Neural progenitor cell (in vitro differentiated cells): ENCODE data around the gene ZMAT5. TPM values are rescaled to one million over a fixed set of nuclear protein-coding genes. Genes with fewer than 3 reads are reported as not detected.

ENCODE experiments used
- DNase-seq: peaks from one replicate; pipeline ENCODE4 v3.0.0-alpha.2; 2016; ENCODE audit warnings: low spot score
- H2AFZ ChIP-seq: fragments of 200-600 bp; sonication (generic); replicated peaks from 2 replicates; pipeline ENCODE4 v1.6.1; 2016; ENCODE audit warnings: antibody characterized with exemption
- H3F3A ChIP-seq: fragments of 200-600 bp; sonication (generic); 2 replicates; pipeline ENCODE4 v1.6.1; 2016; ENCODE audit warnings: antibody characterized with exemption, low read depth
- H3K27ac ChIP-seq: fragments of 200-600 bp; sonication (generic); 2 replicates; pipeline ENCODE4 v1.5.1; 2016; ENCODE audit warnings: mild to moderate bottlenecking
- H3K27me3 ChIP-seq: fragments of 200-600 bp; sonication (generic); 2 replicates; pipeline ENCODE4 v1.6.1; 2016; ENCODE audit warnings: mild to moderate bottlenecking, moderate library complexity
- H3K36me3 ChIP-seq: fragments of 200-600 bp; sonication (generic); 2 replicates; pipeline ENCODE4 v1.5.1; 2016
- H3K4me1 ChIP-seq: fragments of 200-600 bp; sonication (generic); 2 replicates; pipeline ENCODE4 v1.6.1; 2016; ENCODE audit warnings: mixed run types
- H3K4me2 ChIP-seq: fragments of 200-600 bp; sonication (generic); 2 replicates; pipeline ENCODE4 v1.6.1; 2016
- H3K4me3 ChIP-seq: fragments of 200-600 bp; sonication (generic); 2 replicates; pipeline ENCODE4 v1.5.1; 2016
- H3K79me2 ChIP-seq: fragments of 200-600 bp; sonication (generic); 2 replicates; pipeline ENCODE4 v1.6.1; 2016; ENCODE audit warnings: low read depth
- H3K9ac ChIP-seq: fragments of 200-600 bp; sonication (generic); 2 replicates; pipeline ENCODE4 v1.6.1; 2016
- H3K9me3 ChIP-seq: fragments of 200-600 bp; sonication (generic); 2 replicates; pipeline ENCODE4 v1.5.1; 2016; ENCODE audit warnings: low read depth
- H4K20me1 ChIP-seq: fragments of 200-600 bp; sonication (generic); 2 replicates; pipeline ENCODE4 v1.6.1; 2016; ENCODE audit warnings: low read depth
- H3K27ac Mint-ChIP-seq: 3 replicates; pipeline ENCODE4 v1.8.0; 2021; ENCODE audit warnings: mixed read lengths
- H3K27me3 Mint-ChIP-seq: 2 replicates; pipeline ENCODE4 v1.8.0; 2022; ENCODE audit warnings: low read depth, mild to moderate bottlenecking, inconsistent platforms, moderate library complexity, mixed read lengths; ENCODE audit not compliant: insufficient read depth
- H3K36me3 Mint-ChIP-seq: 3 replicates; pipeline ENCODE4 v1.8.0; 2021; ENCODE audit warnings: mixed read lengths
- H3K4me1 Mint-ChIP-seq: 3 replicates; pipeline ENCODE4 v1.8.0; 2021; ENCODE audit warnings: mixed read lengths
- H3K4me3 Mint-ChIP-seq: 3 replicates; pipeline ENCODE4 v1.8.0; 2021; ENCODE audit warnings: mild to moderate bottlenecking, moderate library complexity, mixed read lengths
- H3K9me3 Mint-ChIP-seq: 3 replicates; pipeline ENCODE4 v1.8.0; 2020; ENCODE audit warnings: mixed read lengths
- CTCF ChIP-seq: fragments of 200-600 bp; sonication (generic); IDR thresholded peaks from 2 replicates; pipeline ENCODE4 v1.5.1; 2017; ENCODE audit warnings: antibody characterized with exemption, mild to moderate bottlenecking
- EZH2 ChIP-seq: fragments of 200-600 bp; sonication (generic); IDR thresholded peaks from 2 replicates; pipeline ENCODE4 v1.6.1; 2017; ENCODE audit warnings: antibody characterized with exemption, mild to moderate bottlenecking, moderate library complexity
- EZH2phosphoT487 ChIP-seq: fragments of 200-600 bp; sonication (generic); IDR thresholded peaks from 2 replicates; pipeline ENCODE4 v1.6.1; 2017; ENCODE audit warnings: antibody characterized with exemption
- total RNA-seq: library from RNA; depleted of rRNA; stranded (reverse); fragments of >200 nt; gene quantifications from 2 replicates; pipeline ENCODE4 v1.2.3, GENCODE V29; 2015; ENCODE audit warnings: low replicate concordance

ZMAT5 gene
- total RNA-seq, 1 donor from 2014 or later: 20.8 TPM

GRCh38 chr22:29772170-29772641 lies 5.4 kb upstream of the ZMAT5 start:
- Histone ChIP-seq H3F3A (peaks cover 9% of the 10 kb centered on the region), H3K9ac (no peak overlapping the region), H4K20me1 (peaks cover 4% of the 10 kb centered on the region), H3K4me1 (peaks cover 6% of the 10 kb centered on the region), H3K36me3 (no peaks in the 10 kb centered on the region), H2AFZ (no peak overlapping the region), H3K9me3 (no peaks in the 10 kb centered on the region), H3K27ac (no peak overlapping the region), H3K4me2 (no peak overlapping the region), H3K79me2 (peaks cover 21% of the 10 kb centered on the region), H3K27me3 (no peaks in the 10 kb centered on the region), H3K4me3 (no peak overlapping the region)
- Mint-ChIP-seq H3K27ac (no peak overlapping the region), H3K36me3 (peaks cover 10% of the 10 kb centered on the region), H3K4me1 (peaks cover 16% of the 10 kb centered on the region), H3K27me3 (peaks cover 3% of the 10 kb centered on the region), H3K4me3 (no peak overlapping the region), H3K9me3 (no peaks in the 10 kb centered on the region)
- peak; percentile 49 for TF ChIP-seq CTCF
- TF ChIP-seq EZH2: no peak
- TF ChIP-seq EZH2phosphoT487: no peak
- peak; percentile 37 for DNase-seq

GRCh38 chr22:29769723-29770321 lies 3.0 kb upstream of the ZMAT5 start:
- Histone ChIP-seq H3K4me1 (peaks cover 6% of the 10 kb centered on the region), H3K9ac (no peak overlapping the region), H3F3A (peaks cover 15% of the 10 kb centered on the region), H4K20me1 (peaks cover 4% of the 10 kb centered on the region), H3K4me3 (no peak overlapping the region), H3K9me3 (no peaks in the 10 kb centered on the region), H3K27me3 (no peaks in the 10 kb centered on the region), H3K36me3 (no peaks in the 10 kb centered on the region), H3K27ac (no peak overlapping the region), H3K79me2 (peaks cover 31% of the 10 kb centered on the region), H3K4me2 (no peak overlapping the region), H2AFZ (no peak overlapping the region)
- TF ChIP-seq EZH2: no peak
- TF ChIP-seq EZH2phosphoT487: no peak
- no peak for TF ChIP-seq CTCF
- Mint-ChIP-seq H3K27me3 (peaks cover 9% of the 10 kb centered on the region), H3K9me3 (no peaks in the 10 kb centered on the region), H3K4me3 (peak overlapping the region; percentile 25), H3K4me1 (peaks cover 25% of the 10 kb centered on the region), H3K27ac (no peak overlapping the region), H3K36me3 (peaks cover 11% of the 10 kb centered on the region)
- DNase-seq: no peak

GRCh38 chr22:29768052-29768693 lies 1.4 kb upstream of the ZMAT5 start:
- no peaks in the 10 kb centered on the region for H3K36me3 ChIP-seq
- peak overlapping the region; percentile 85 for H3K9ac ChIP-seq
- TF ChIP-seq CTCF: no peak
- peaks cover 31% of the 10 kb centered on the region for H3K79me2 ChIP-seq
- no peaks in the 10 kb centered on the region for H3K9me3 ChIP-seq
- Mint-ChIP-seq H3K27me3 (peaks cover 9% of the 10 kb centered on the region), H3K36me3 (peaks cover 11% of the 10 kb centered on the region), H3K4me1 (peaks cover 25% of the 10 kb centered on the region), H3K27ac (no peak overlapping the region), H3K9me3 (no peaks in the 10 kb centered on the region), H3K4me3 (peak overlapping the region; percentile 100)
- DNase-seq: no peak
- H3K4me3 ChIP-seq: peak overlapping the region; percentile 76
- H3K27me3 ChIP-seq: no peaks in the 10 kb centered on the region
- peaks cover 12% of the 10 kb centered on the region for H3F3A ChIP-seq
- H3K27ac ChIP-seq: no peak overlapping the region
- no peak overlapping the region for H2AFZ ChIP-seq
- H3K4me2 ChIP-seq: peak overlapping the region; percentile 85
- H4K20me1 ChIP-seq: peaks cover 4% of the 10 kb centered on the region
- peaks cover 6% of the 10 kb centered on the region for H3K4me1 ChIP-seq
